ENCODE data around the gene WRAP73.

The WRAP73 gene

GRCh38 chr1:3681231-3681897 is 31.5 kb upstream of the WRAP73 start:
- DNase-seq = no peak

- no peak for DNase-seq
These were observed 30.8 kb upstream of the WRAP73 start for GRCh38 chr1:3680488-3681230.

GRCh38 chr1:3679799-3680453 is 30.0 kb upstream of the WRAP73 start:
- DNase-seq = no peak

GRCh38 chr1:3679098-3679555 is 29.2 kb upstream of the WRAP73 start:
- DNase-seq = no peak

- peak; percentile 65 for DNase-seq
These were observed 28.6 kb upstream of the WRAP73 start for GRCh38 chr1:3678361-3679097.

GRCh38 chr1:3677484-3677883 is 27.6 kb upstream of the WRAP73 start:
- peak; percentile 85 for DNase-seq

GRCh38 chr1:3676581-3677470 is 26.9 kb upstream of the WRAP73 start:
- DNase-seq = peak; percentile 65

GRCh38 chr1:3675436-3675835 is 25.5 kb upstream of the WRAP73 start:
- DNase-seq = no peak

- no peak for DNase-seq
These were observed 24.5 kb upstream of the WRAP73 start for GRCh38 chr1:3674100-3675094.

GRCh38 chr1:3673381-3674099 is 23.6 kb upstream of the WRAP73 start:
- DNase-seq = no peak

GRCh38 chr1:3672971-3673361 is 23.1 kb upstream of the WRAP73 start:
- no peak for DNase-seq

GRCh38 chr1:3672231-3672970 is 22.5 kb upstream of the WRAP73 start:
- no peak for DNase-seq

- no peak for DNase-seq
These were observed 21.7 kb upstream of the WRAP73 start for GRCh38 chr1:3671371-3672180.

- no peak for DNase-seq
These were observed 20.9 kb upstream of the WRAP73 start for GRCh38 chr1:3670823-3671265.

GRCh38 chr1:3669971-3670431 is 20.1 kb upstream of the WRAP73 start:
- no peak for DNase-seq

- no peak for DNase-seq
These were observed 19.5 kb upstream of the WRAP73 start for GRCh38 chr1:3669421-3669821.

GRCh38 chr1:3668585-3669300 is 18.8 kb upstream of the WRAP73 start:
- DNase-seq = peak; percentile 29

GRCh38 chr1:3668148-3668547 is 18.2 kb upstream of the WRAP73 start:
- DNase-seq = no peak
